BE2C (cell line): ENCODE data around the gene MYH9.

ENCODE experiments used
- DNase-seq: peaks from one replicate; pipeline ENCODE4 v3.0.0-alpha.2; 2020
- H3K27me3 ChIP-seq: fragments of 250-450 bp; sonication (Bioruptor Pico); 2 replicates; pipeline ENCODE4 v1.5.1; 2020; ENCODE audit warnings: mild to moderate bottlenecking
- H3K36me3 ChIP-seq: fragments of 250-450 bp; sonication (Bioruptor Pico); 2 replicates; pipeline ENCODE4 v1.5.1; 2020; ENCODE audit warnings: mild to moderate bottlenecking
- H3K4me1 ChIP-seq: fragments of 250-450 bp; sonication (Bioruptor Pico); 2 replicates; pipeline ENCODE4 v1.5.1; 2020
- H3K4me3 ChIP-seq: 2 replicates; pipeline ENCODE4 v1.5.1; 2011; ENCODE audit warnings: low read depth, low read length
- H3K9me3 ChIP-seq: fragments of 250-450 bp; sonication (Bioruptor Pico); 2 replicates; pipeline ENCODE4 v1.5.1; 2020
- TF ChIP-seq, protein P1 (sequence below): IDR thresholded peaks from 2 replicates; pipeline ENCODE4 v1.5.1; 2012; ENCODE audit warnings: mild to moderate bottlenecking, low read depth, low read length

MYH9 gene

DNA sequence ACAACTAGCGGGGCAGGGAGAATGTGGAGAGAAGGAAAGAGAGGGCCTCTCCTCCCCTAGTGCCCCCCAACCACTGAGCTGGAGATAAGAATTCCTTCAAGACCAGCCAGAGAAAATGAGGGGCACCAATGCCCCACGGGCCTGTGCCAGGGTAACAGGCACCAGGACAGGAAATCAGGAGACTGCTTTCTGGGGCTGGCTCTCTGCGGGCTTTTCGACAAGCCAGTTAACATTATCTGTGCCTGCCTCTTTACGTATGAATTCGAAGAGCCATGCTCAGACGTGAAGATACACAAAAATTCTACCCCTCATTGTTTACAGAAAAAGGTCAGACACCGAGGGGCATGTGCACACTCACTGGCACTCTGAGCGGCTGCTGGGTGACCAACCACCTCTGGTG is 52.1 kb downstream of the MYH9 start:
- DNase-seq = no peak
- Histone ChIP-seq H3K9me3 (no peaks in the 10 kb centered on the region), H3K36me3 (peaks cover 55% of the 10 kb centered on the region), H3K27me3 (no peaks in the 10 kb centered on the region), H3K4me1 (peaks cover 43% of the 10 kb centered on the region), H3K4me3 (no peak overlapping the region)
- TF ChIP-seq, protein P1, sequence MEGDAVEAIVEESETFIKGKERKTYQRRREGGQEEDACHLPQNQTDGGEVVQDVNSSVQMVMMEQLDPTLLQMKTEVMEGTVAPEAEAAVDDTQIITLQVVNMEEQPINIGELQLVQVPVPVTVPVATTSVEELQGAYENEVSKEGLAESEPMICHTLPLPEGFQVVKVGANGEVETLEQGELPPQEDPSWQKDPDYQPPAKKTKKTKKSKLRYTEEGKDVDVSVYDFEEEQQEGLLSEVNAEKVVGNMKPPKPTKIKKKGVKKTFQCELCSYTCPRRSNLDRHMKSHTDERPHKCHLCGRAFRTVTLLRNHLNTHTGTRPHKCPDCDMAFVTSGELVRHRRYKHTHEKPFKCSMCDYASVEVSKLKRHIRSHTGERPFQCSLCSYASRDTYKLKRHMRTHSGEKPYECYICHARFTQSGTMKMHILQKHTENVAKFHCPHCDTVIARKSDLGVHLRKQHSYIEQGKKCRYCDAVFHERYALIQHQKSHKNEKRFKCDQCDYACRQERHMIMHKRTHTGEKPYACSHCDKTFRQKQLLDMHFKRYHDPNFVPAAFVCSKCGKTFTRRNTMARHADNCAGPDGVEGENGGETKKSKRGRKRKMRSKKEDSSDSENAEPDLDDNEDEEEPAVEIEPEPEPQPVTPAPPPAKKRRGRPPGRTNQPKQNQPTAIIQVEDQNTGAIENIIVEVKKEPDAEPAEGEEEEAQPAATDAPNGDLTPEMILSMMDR = no peak

DNA sequence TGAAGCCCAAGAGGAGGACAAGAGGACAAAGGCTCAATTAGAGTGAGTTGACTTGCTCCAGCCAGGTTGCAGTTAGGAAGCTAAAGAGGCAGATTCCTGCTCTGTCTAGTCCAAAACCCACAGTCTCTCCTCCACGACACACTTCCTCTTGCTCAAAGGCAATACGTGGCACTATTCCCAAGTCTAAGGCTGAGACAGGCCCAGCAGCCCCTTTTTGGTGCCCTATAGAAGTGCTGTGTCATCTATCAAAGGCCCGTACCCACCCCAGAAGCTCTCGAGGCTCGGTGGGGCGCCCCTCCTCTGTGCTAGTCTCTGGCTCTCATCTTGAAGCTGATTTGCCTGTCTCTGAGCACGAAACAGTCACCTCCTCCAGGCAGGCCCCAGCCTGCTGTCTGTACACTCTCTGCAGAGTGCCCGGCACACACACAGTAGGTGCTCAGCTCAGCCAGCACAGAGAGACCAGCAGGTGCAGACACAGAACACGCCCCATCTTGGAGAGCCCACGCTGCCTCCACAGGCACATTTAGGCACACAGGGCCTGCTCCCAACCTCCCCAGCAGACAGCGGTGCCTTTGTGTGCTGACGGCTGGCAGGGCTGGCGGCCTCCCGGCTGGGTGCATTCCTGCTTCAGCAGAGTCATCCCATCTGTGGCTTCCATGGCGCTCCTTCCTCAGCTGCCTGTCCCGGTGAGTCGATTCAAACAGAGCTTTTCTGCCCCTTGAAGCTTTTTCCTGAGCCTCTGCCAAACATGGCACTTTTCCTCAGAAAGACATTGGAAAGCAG is 52.8 kb downstream of the MYH9 start:
- TF ChIP-seq, protein P1 = no peak
- Histone ChIP-seq H3K4me3 (no peak overlapping the region), H3K27me3 (no peaks in the 10 kb centered on the region), H3K4me1 (peaks cover 45% of the 10 kb centered on the region), H3K9me3 (no peaks in the 10 kb centered on the region), H3K36me3 (peaks cover 50% of the 10 kb centered on the region)
- peak; percentile 42 for DNase-seq

DNA sequence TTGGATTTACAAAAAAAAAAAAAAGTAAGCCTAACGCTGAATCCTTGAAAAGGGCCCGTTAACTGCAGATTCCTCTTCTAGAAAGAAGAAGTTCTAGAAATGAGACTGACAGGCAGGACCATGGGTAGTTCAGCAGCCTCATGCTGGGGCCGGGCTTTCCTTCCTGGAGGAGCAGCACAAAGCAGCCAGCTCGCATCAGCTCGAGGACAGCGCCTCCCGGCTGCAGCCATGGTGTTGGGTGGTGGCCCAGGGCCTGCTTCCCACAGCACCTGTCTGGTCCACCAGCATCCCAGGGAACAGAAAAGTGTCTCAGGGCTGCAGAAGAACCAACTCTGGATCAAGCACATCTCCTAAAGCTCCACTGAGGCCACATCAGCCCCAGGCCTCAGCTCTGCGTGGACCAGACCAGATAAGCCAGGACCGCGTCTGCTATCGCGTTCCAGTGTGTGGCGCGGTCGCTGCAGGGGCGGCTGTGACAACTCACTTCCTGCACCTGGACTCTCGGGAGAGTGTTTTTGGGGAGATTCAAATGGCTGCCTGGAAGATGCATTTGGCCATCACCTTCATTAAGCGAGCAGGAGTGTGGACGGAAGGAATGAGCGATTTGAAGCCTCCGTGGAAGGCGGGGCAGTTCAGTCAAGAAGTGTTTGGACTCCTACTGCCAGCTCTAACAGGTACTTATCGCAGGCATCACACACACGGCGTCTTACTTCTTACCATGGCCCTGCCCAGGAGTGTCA is 53.5 kb downstream of the MYH9 start:
- peaks cover 53% of the 10 kb centered on the region for H3K4me1 ChIP-seq

DNA sequence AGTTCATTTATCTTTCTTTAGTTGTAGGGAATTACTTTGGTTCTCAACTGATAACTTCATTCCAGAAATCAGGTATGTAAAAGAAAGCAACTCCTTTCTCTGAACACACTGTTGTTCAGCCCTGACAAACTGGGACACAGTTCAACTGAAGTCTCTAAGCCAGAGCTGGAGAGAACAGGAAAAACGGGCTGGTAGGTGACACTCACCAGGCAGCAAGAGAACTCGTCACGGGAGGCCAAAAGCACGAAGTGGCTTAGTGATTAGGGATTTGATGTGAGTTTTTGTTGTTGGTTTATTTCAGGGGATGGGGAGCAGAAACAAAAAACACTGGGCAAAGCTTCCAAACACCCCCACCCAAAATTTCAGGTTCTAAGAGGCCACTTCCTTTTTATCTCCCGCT is 54.1 kb downstream of the MYH9 start:
- Histone ChIP-seq H3K27me3 (no peaks in the 10 kb centered on the region), H3K4me3 (no peak overlapping the region), H3K9me3 (no peaks in the 10 kb centered on the region), H3K36me3 (peaks cover 45% of the 10 kb centered on the region), H3K4me1 (peaks cover 59% of the 10 kb centered on the region)
- TF ChIP-seq, protein P1 = no peak
- no peak for DNase-seq

More for the DNA sequence above, 53.5 kb downstream of the MYH9 start:
- H3K4me3 ChIP-seq = no peak overlapping the region
- peaks cover 43% of the 10 kb centered on the region for H3K36me3 ChIP-seq
- TF ChIP-seq, protein P1 = peak; percentile 46
- DNase-seq = peak; percentile 70
- H3K27me3 ChIP-seq = no peaks in the 10 kb centered on the region
- no peaks in the 10 kb centered on the region for H3K9me3 ChIP-seq

DNA sequence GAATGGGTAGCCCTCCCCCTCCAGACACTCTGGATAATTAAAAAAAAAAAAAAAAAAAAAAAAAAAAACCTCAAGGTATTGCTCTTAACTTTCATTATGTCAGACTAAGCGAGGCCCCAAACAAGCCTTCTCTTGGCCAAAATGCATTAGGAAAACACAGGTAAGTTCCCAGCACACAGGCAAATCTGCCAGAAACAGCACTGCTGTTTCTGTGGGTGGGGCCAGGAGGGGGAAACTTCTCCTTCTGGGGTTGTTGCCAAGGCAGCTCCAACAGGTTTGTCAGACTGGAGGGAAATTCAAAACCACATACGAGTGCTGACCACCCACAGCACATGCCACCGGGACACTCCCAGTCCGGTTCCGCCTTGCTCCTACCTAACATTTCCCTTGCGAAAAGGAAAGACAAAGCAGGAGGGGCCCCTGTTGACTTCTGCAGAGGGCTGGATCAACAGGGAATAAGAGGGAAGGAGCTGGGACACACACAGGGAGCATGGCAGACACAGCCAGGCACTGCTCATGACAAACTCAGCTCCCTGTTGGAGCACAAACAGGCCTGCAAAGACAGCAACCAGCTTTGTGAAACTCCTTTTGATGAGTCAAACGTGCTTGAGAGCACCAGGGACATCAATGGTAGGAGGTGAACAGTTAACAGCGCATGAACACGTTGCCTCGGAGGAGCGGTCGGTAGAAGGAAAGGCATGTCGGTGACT is 55.0 kb downstream of the MYH9 start:
- TF ChIP-seq, protein P1 = no peak
- Histone ChIP-seq H3K4me1 (peaks cover 67% of the 10 kb centered on the region), H3K27me3 (no peaks in the 10 kb centered on the region), H3K36me3 (peaks cover 48% of the 10 kb centered on the region), H3K9me3 (no peaks in the 10 kb centered on the region), H3K4me3 (no peak overlapping the region)
- no peak for DNase-seq
